Astrocyte (in vitro differentiated cells and primary cell): ENCODE data around the gene ATXN1. TPM values are rescaled to one million over a fixed set of nuclear protein-coding genes. Genes with fewer than 3 reads are reported as not detected.

Experiments
- DNase-seq: peaks from one replicate; pipeline ENCODE4 v3.0.0-alpha.2; 2010; ENCODE audit warnings: low read depth
- FAIRE-seq: peaks from 2 replicates; lab custom pipeline; 2011; peaks lifted over from hg19 to GRCh38; lab: Jason Lieb, UNC
- H2AFZ ChIP-seq: 2 replicates; pipeline ENCODE4 v1.6.0; 2012; ENCODE audit warnings: low read depth, low read length, inconsistent platforms
- H3K27ac ChIP-seq: 2 replicates; pipeline ENCODE4 v1.5.1; 2011; ENCODE audit warnings: low read depth, low read length, inconsistent platforms
- H3K27me3 ChIP-seq: 2 replicates; pipeline ENCODE4 v1.6.0; 2011; ENCODE audit warnings: low read length, inconsistent platforms; ENCODE audit not compliant: insufficient read depth
- H3K36me3 ChIP-seq: 2 replicates; pipeline ENCODE4 v1.5.1; 2011; ENCODE audit warnings: low read length, inconsistent platforms; ENCODE audit not compliant: insufficient read depth
- H3K4me1 ChIP-seq: 2 replicates; pipeline ENCODE4 v1.5.1; 2011; ENCODE audit warnings: low read length, inconsistent platforms; ENCODE audit not compliant: insufficient read depth
- H3K4me2 ChIP-seq: 2 replicates; pipeline ENCODE4 v1.6.0; 2012; ENCODE audit warnings: low read length, inconsistent platforms
- H3K4me3 ChIP-seq: 2 replicates; pipeline ENCODE4 v1.5.1; 2011; ENCODE audit warnings: low read depth, mild to moderate bottlenecking, low read length, inconsistent platforms; ENCODE audit not compliant: insufficient read depth
- H3K79me2 ChIP-seq: 2 replicates; pipeline ENCODE4 v1.6.0; 2012; ENCODE audit warnings: mild to moderate bottlenecking, low read length, inconsistent platforms; ENCODE audit not compliant: insufficient read depth
- H3K9ac ChIP-seq: 2 replicates; pipeline ENCODE4 v1.6.0; 2012; ENCODE audit warnings: mild to moderate bottlenecking, low read length, inconsistent platforms
- H3K9me3 ChIP-seq: 2 replicates; pipeline ENCODE4 v1.5.1; 2012; ENCODE audit warnings: low read depth, mild to moderate bottlenecking, low read length, inconsistent platforms; ENCODE audit not compliant: insufficient read depth
- H4K20me1 ChIP-seq: 2 replicates; pipeline ENCODE4 v1.6.0; 2012; ENCODE audit warnings: low read length, inconsistent platforms; ENCODE audit not compliant: insufficient read depth
- H3K27ac Mint-ChIP-seq: one replicate; pipeline ENCODE4 v1.8.0; 2021; ENCODE audit warnings: mild to moderate bottlenecking, mixed read lengths; ENCODE audit not compliant: unreplicated experiment
- H3K27me3 Mint-ChIP-seq: one replicate; pipeline ENCODE4 v1.8.0; 2021; ENCODE audit warnings: low read depth, mixed read lengths; ENCODE audit not compliant: unreplicated experiment
- H3K36me3 Mint-ChIP-seq: one replicate; pipeline ENCODE4 v1.8.0; 2021; ENCODE audit warnings: low read depth, mixed read lengths; ENCODE audit not compliant: unreplicated experiment
- H3K4me1 Mint-ChIP-seq: one replicate; pipeline ENCODE4 v1.8.0; 2021; ENCODE audit warnings: low read depth, mixed read lengths; ENCODE audit not compliant: unreplicated experiment
- H3K4me3 Mint-ChIP-seq: one replicate; pipeline ENCODE4 v1.8.0; 2021; ENCODE audit warnings: mild to moderate bottlenecking, moderate library complexity, mixed read lengths; ENCODE audit not compliant: unreplicated experiment
- H3K9me3 Mint-ChIP-seq: one replicate; pipeline ENCODE4 v1.8.0; 2021; ENCODE audit warnings: mild to moderate bottlenecking, mixed read lengths; ENCODE audit not compliant: unreplicated experiment
- CTCF ChIP-seq: IDR thresholded peaks from 2 replicates; pipeline ENCODE4 v1.5.1; 2011; ENCODE audit warnings: low read depth, mild to moderate bottlenecking, inconsistent platforms, low read length, moderate library complexity; ENCODE audit not compliant: insufficient read depth
- EZH2 ChIP-seq: IDR thresholded peaks from 2 replicates; pipeline ENCODE4 v1.6.1; 2012; ENCODE audit warnings: mild to moderate bottlenecking, low read length, inconsistent platforms; ENCODE audit not compliant: insufficient read depth
- total RNA-seq: library from RNA; stranded (reverse); gene quantifications from 2 replicates; pipeline ENCODE4 v1.2.1, GENCODE V29; 2021

ATXN1 gene
- total RNA-seq, 1 donor from 2014 or later = 70.9 TPM

DNA sequence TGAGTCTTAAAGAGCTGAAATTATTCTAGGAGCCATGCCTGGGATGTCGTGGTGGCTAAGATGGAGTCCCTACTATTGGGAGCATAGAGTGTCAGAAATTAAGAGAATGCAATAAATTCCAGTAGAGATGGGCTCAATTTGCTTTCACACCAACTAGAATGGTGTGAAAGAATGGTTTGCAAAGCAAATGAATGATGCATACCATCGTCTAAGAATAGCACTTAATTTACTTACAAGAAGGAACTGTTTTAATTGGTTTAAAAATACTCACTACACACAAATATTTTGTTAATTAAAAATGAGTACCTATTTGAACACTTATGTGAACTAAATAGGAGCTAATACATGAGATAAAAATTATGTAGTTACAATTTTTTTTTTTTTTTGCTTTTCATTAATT is 390.3 kb downstream of the ATXN1 start:
- H3K4me3 Mint-ChIP-seq = no peak overlapping the region
- H3K9me3 Mint-ChIP-seq = no peaks in the 10 kb centered on the region
- H3K9me3 ChIP-seq = no peaks in the 10 kb centered on the region
- no peak for FAIRE-seq
- H3K27me3 Mint-ChIP-seq = no peaks in the 10 kb centered on the region
- H3K9ac ChIP-seq = no peak overlapping the region
- no peak overlapping the region for H3K4me2 ChIP-seq
- TF ChIP-seq EZH2 = no peak
- TF ChIP-seq CTCF = no peak
- H3K27ac ChIP-seq = no peak overlapping the region
- H3K27ac Mint-ChIP-seq = no peak overlapping the region
- H3K4me1 Mint-ChIP-seq = peaks cover 27% of the 10 kb centered on the region
- H3K79me2 ChIP-seq = no peaks in the 10 kb centered on the region
- H3K4me3 ChIP-seq = no peak overlapping the region
- H3K36me3 ChIP-seq = peaks cover 2% of the 10 kb centered on the region
- no peak overlapping the region for H2AFZ ChIP-seq
- H3K27me3 ChIP-seq = no peaks in the 10 kb centered on the region
- H3K4me1 ChIP-seq = no peaks in the 10 kb centered on the region
- no peak for DNase-seq
- peaks cover 9% of the 10 kb centered on the region for H3K36me3 Mint-ChIP-seq
- peaks cover 25% of the 10 kb centered on the region for H4K20me1 ChIP-seq

DNA sequence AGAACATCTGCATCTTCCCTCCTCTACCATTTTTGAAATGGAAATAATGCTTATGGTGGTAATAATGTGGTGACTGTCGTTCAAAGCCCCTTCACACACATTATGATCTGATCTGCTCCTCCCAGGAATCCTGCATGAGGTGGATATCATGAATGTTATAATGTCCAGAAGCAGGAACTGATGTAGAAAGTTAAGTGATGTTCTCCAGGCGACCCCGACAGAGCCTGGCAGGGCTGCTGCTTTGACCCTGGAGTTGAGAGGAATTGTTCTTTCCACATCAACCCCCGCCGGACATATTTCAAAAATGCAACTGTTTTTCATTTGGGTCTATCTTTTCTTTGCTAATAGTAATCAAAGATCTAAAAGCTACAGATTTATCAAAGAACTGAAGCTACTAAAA is 391.3 kb downstream of the ATXN1 start:
- Histone ChIP-seq H3K4me1 (no peaks in the 10 kb centered on the region), H3K4me2 (no peak overlapping the region), H3K79me2 (no peaks in the 10 kb centered on the region), H3K9ac (no peak overlapping the region), H3K27me3 (no peaks in the 10 kb centered on the region), H4K20me1 (peaks cover 15% of the 10 kb centered on the region), H3K4me3 (no peak overlapping the region), H3K9me3 (no peaks in the 10 kb centered on the region), H3K27ac (no peak overlapping the region), H3K36me3 (peaks cover 2% of the 10 kb centered on the region), H2AFZ (no peak overlapping the region)
- no peak for DNase-seq
- TF ChIP-seq EZH2 = no peak
- TF ChIP-seq CTCF = no peak
- Mint-ChIP-seq H3K27me3 (no peaks in the 10 kb centered on the region), H3K27ac (no peak overlapping the region), H3K4me3 (no peak overlapping the region), H3K9me3 (no peaks in the 10 kb centered on the region), H3K36me3 (peaks cover 9% of the 10 kb centered on the region), H3K4me1 (peaks cover 21% of the 10 kb centered on the region)
- FAIRE-seq = no peak

GRCh38 chr6:16369140-16369745 is 392.0 kb downstream of the ATXN1 start:
- TF ChIP-seq EZH2 = no peak
- TF ChIP-seq CTCF = no peak
- DNase-seq = no peak
- Mint-ChIP-seq H3K4me1 (peaks cover 15% of the 10 kb centered on the region), H3K9me3 (no peaks in the 10 kb centered on the region), H3K4me3 (no peak overlapping the region), H3K27ac (no peak overlapping the region), H3K27me3 (no peaks in the 10 kb centered on the region), H3K36me3 (peaks cover 9% of the 10 kb centered on the region)
- H3K36me3 ChIP-seq = peaks cover 2% of the 10 kb centered on the region
- no peaks in the 10 kb centered on the region for H3K4me1 ChIP-seq
- no peak overlapping the region for H3K27ac ChIP-seq
- H3K9ac ChIP-seq = no peak overlapping the region
- no peak overlapping the region for H3K4me3 ChIP-seq
- H2AFZ ChIP-seq = no peak overlapping the region
- no peaks in the 10 kb centered on the region for H3K27me3 ChIP-seq
- H3K4me2 ChIP-seq = no peak overlapping the region
- H4K20me1 ChIP-seq = peaks cover 10% of the 10 kb centered on the region
- H3K9me3 ChIP-seq = no peaks in the 10 kb centered on the region
- no peak for FAIRE-seq
- no peaks in the 10 kb centered on the region for H3K79me2 ChIP-seq
